KMS-11 (cell line): ENCODE results near the gene SLC37A1.

Source experiments
- H2AFZ ChIP-seq: fragments of 200-600 bp; sonication (generic); 2 replicates; pipeline ENCODE4 v1.6.1; 2016; ENCODE audit warnings: antibody characterized with exemption, mixed run types, low read depth
- H3K27ac ChIP-seq: fragments of 200-600 bp; sonication (generic); 2 replicates; pipeline ENCODE4 v1.6.1; 2016; ENCODE audit warnings: mild to moderate bottlenecking, mixed run types
- H3K27me3 ChIP-seq: fragments of 200-600 bp; sonication (generic); 2 replicates; pipeline ENCODE4 v1.6.1; 2017; ENCODE audit warnings: mild to moderate bottlenecking, low read depth, mixed run types, moderate library complexity; ENCODE audit not compliant: insufficient read depth
- H3K36me3 ChIP-seq: fragments of 200-600 bp; sonication (generic); 2 replicates; pipeline ENCODE4 v1.6.1; 2017; ENCODE audit warnings: mild to moderate bottlenecking, mixed run types; ENCODE audit not compliant: insufficient read depth
- H3K4me1 ChIP-seq: fragments of 200-600 bp; sonication (generic); 2 replicates; pipeline ENCODE4 v1.6.1; 2016; ENCODE audit warnings: mild to moderate bottlenecking, low read depth, mixed run types; ENCODE audit not compliant: poor library complexity, severe bottlenecking
- H3K4me2 ChIP-seq: fragments of 200-600 bp; sonication (generic); 2 replicates; pipeline ENCODE4 v1.7.0; 2016; ENCODE audit warnings: mild to moderate bottlenecking, mixed run types
- H3K4me3 ChIP-seq: fragments of 200-600 bp; sonication (generic); IDR thresholded peaks from 2 replicates; pipeline ENCODE4 v1.6.1; 2017; ENCODE audit warnings: low read depth, low read length, mixed read lengths; ENCODE audit not compliant: insufficient read depth
- H3K79me2 ChIP-seq: fragments of 200-600 bp; sonication (generic); 2 replicates; pipeline ENCODE4 v1.6.1; 2016; ENCODE audit warnings: low read depth, mixed run types; ENCODE audit not compliant: insufficient read depth
- H3K9ac ChIP-seq: fragments of 200-600 bp; sonication (generic); 2 replicates; pipeline ENCODE4 v1.6.1; 2016; ENCODE audit warnings: mild to moderate bottlenecking, mixed run types
- H4K20me1 ChIP-seq: fragments of 200-600 bp; sonication (generic); 2 replicates; pipeline ENCODE4 v1.6.1; 2016; ENCODE audit warnings: mild to moderate bottlenecking, mixed run types; ENCODE audit not compliant: insufficient read depth
- CTCF ChIP-seq: fragments of 200-600 bp; sonication (generic); conservative IDR thresholded peaks from 2 replicates; pipeline ENCODE4 v1.6.1; 2017; ENCODE audit warnings: low read depth, mild to moderate bottlenecking, antibody characterized with exemption, low read length, moderate library complexity, mixed read lengths

The SLC37A1 gene

GRCh38 chr21:42478504-42478903, 35.1 kb upstream of the SLC37A1 start:
- H3K4me1 ChIP-seq, result no peaks in the 10 kb centered on the region
- TF ChIP-seq CTCF, result no peak
- no peak overlapping the region for H2AFZ ChIP-seq
- no peak overlapping the region for H3K9ac ChIP-seq
- no peaks in the 10 kb centered on the region for H3K27me3 ChIP-seq
- H4K20me1 ChIP-seq, result no peaks in the 10 kb centered on the region
- no peaks in the 10 kb centered on the region for H3K79me2 ChIP-seq
- H3K36me3 ChIP-seq, result no peaks in the 10 kb centered on the region
- H3K4me2 ChIP-seq, result no peak overlapping the region
- no peak overlapping the region for H3K27ac ChIP-seq
- no peak overlapping the region for H3K4me3 ChIP-seq

- H3K9ac ChIP-seq, result no peak overlapping the region
- H2AFZ ChIP-seq, result no peak overlapping the region
- H4K20me1 ChIP-seq, result no peaks in the 10 kb centered on the region
- no peaks in the 10 kb centered on the region for H3K4me1 ChIP-seq
- no peak for TF ChIP-seq CTCF
- no peak overlapping the region for H3K4me3 ChIP-seq
- no peak overlapping the region for H3K27ac ChIP-seq
- H3K36me3 ChIP-seq, result no peaks in the 10 kb centered on the region
- no peaks in the 10 kb centered on the region for H3K79me2 ChIP-seq
- H3K4me2 ChIP-seq, result no peak overlapping the region
- no peaks in the 10 kb centered on the region for H3K27me3 ChIP-seq
Measured at GRCh38 chr21:42479582-42479981, 34.1 kb upstream of the SLC37A1 start.

DNA sequence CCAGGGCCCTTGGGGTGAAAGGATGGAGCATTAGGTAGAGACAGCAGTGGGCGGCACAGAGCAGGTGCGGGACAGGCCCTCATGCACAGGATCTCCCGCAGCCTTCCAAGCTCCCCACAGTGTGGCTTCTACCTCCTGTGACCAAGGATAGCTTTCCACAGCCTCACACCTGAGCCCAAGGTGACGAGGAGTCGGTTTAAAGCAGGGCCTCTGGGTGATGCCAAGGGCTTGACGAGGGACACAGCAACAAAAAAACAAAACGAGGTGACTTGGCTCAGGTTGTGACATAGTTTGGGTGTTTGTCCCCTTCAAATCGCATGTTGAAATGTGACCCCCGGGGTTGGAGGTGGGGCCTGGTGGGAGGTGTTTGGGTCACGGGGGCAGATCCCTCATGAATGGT, 32.9 kb upstream of the SLC37A1 start:
- Histone ChIP-seq H3K27me3 (no peaks in the 10 kb centered on the region), H3K4me2 (no peak overlapping the region), H3K9ac (no peak overlapping the region), H2AFZ (no peak overlapping the region), H3K27ac (no peak overlapping the region), H3K4me3 (no peak overlapping the region), H3K4me1 (no peaks in the 10 kb centered on the region), H3K79me2 (no peaks in the 10 kb centered on the region), H4K20me1 (no peaks in the 10 kb centered on the region), H3K36me3 (no peaks in the 10 kb centered on the region)
- no peak for TF ChIP-seq CTCF

DNA sequence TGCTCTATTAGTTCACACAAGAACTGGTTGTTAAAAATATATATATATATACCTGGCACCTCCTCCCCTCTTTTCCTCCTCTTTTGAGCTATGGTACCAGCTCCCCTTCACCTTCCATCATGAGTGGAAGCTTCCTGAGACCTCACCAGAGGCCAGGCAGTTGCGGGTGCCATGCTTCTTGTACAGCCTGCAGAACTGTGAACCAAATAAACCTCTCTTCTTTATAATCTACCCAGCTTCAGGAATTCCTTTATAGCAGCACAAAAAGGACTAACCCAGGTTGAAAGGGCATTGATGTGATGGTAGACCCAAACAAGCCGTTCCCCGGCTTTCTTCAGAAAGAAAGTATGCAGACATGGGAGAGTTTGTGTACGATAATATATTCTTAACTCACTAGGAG, 32.5 kb upstream of the SLC37A1 start:
- no peaks in the 10 kb centered on the region for H4K20me1 ChIP-seq
- H3K4me1 ChIP-seq, result no peaks in the 10 kb centered on the region
- no peak overlapping the region for H3K4me2 ChIP-seq
- no peak overlapping the region for H3K9ac ChIP-seq
- H3K4me3 ChIP-seq, result no peak overlapping the region
- H3K27me3 ChIP-seq, result no peaks in the 10 kb centered on the region
- no peak overlapping the region for H3K27ac ChIP-seq
- H3K36me3 ChIP-seq, result no peaks in the 10 kb centered on the region
- H3K79me2 ChIP-seq, result no peaks in the 10 kb centered on the region
- no peak for TF ChIP-seq CTCF
- no peak overlapping the region for H2AFZ ChIP-seq

DNA sequence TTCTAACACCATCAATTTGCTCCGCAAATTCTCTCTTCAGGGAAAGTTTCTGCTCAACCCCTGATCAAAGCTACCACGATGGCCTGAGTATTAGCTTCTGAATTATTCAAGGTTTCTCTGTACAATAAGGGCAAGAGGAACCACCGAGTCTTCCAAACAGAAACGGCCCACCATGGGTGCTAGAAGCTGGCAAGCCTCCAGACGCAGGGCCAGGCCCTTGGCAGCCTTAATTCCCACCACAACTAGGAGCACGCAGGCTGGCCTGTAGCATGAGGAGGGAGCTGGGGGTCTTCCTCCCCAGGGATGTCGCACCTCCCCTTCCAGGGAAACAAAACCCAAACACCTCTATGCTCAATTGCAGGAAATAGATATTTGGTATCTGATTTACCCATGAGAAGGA, 28.7 kb upstream of the SLC37A1 start:
- Histone ChIP-seq H3K9ac (no peak overlapping the region), H3K4me3 (no peak overlapping the region), H4K20me1 (no peaks in the 10 kb centered on the region), H3K27me3 (no peaks in the 10 kb centered on the region), H2AFZ (no peak overlapping the region), H3K36me3 (no peaks in the 10 kb centered on the region), H3K4me1 (no peaks in the 10 kb centered on the region), H3K79me2 (no peaks in the 10 kb centered on the region), H3K27ac (no peak overlapping the region), H3K4me2 (no peak overlapping the region)
- TF ChIP-seq CTCF, result no peak
